ENCODE data around the gene PARM1.

PARM1 gene

GRCh38 chr4:74942251-74942917 lies 9.5 kb downstream of the PARM1 start:
- H3K27ac ChIP-seq = no peak overlapping the region
- TF ChIP-seq, protein P1, sequence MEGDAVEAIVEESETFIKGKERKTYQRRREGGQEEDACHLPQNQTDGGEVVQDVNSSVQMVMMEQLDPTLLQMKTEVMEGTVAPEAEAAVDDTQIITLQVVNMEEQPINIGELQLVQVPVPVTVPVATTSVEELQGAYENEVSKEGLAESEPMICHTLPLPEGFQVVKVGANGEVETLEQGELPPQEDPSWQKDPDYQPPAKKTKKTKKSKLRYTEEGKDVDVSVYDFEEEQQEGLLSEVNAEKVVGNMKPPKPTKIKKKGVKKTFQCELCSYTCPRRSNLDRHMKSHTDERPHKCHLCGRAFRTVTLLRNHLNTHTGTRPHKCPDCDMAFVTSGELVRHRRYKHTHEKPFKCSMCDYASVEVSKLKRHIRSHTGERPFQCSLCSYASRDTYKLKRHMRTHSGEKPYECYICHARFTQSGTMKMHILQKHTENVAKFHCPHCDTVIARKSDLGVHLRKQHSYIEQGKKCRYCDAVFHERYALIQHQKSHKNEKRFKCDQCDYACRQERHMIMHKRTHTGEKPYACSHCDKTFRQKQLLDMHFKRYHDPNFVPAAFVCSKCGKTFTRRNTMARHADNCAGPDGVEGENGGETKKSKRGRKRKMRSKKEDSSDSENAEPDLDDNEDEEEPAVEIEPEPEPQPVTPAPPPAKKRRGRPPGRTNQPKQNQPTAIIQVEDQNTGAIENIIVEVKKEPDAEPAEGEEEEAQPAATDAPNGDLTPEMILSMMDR (conservative IDR thresholded peaks at IDR 0.05) = no peak
- no peak for TF ChIP-seq ZFX (IDR thresholded peaks at IDR 0.05)

GRCh38 chr4:74942918-74943253 lies 10.0 kb downstream of the PARM1 start:
- no peak overlapping the region for H3K27ac ChIP-seq

GRCh38 chr4:74944354-74944793 lies 11.5 kb downstream of the PARM1 start:
- no peak for TF ChIP-seq ZFX (IDR thresholded peaks at IDR 0.05)
- TF ChIP-seq, protein P1 (conservative IDR thresholded peaks at IDR 0.05) = no peak
- H3K27ac ChIP-seq = no peak overlapping the region

More at GRCh38 chr4:74942918-74943253, 10.0 kb downstream of the PARM1 start:
- TF ChIP-seq ZFX (IDR thresholded peaks at IDR 0.05) = no peak
- TF ChIP-seq, protein P1 (conservative IDR thresholded peaks at IDR 0.05) = no peak

GRCh38 chr4:74946196-74946595 lies 13.3 kb downstream of the PARM1 start:
- TF ChIP-seq, protein P1 (conservative IDR thresholded peaks at IDR 0.05) = no peak
- TF ChIP-seq ZFX (IDR thresholded peaks at IDR 0.05) = no peak
- H3K27ac ChIP-seq = no peak overlapping the region

DNA sequence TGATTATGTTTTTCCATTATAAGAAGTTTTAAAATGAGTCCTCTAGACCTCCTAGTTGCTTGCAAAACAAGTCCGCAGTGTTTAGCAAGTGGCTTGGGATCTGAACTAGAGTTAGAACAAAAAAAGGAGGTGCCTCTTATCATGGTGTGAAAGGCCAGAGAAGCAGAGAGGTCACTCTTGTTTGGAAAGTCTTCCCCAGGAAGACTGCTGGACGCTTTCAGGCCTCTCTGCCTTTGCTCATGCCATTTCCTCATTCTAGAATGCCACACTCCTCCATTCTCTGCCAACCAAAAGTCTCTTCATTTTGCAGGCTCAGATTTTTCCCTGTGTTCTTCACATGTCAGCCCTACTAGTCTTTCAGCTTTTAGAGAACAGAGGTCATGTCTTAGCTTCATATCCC lies 14.9 kb downstream of the PARM1 start:
- no peak overlapping the region for H3K27ac ChIP-seq
- TF ChIP-seq ZFX (IDR thresholded peaks at IDR 0.05) = no peak
- TF ChIP-seq, protein P1 (conservative IDR thresholded peaks at IDR 0.05) = no peak

DNA sequence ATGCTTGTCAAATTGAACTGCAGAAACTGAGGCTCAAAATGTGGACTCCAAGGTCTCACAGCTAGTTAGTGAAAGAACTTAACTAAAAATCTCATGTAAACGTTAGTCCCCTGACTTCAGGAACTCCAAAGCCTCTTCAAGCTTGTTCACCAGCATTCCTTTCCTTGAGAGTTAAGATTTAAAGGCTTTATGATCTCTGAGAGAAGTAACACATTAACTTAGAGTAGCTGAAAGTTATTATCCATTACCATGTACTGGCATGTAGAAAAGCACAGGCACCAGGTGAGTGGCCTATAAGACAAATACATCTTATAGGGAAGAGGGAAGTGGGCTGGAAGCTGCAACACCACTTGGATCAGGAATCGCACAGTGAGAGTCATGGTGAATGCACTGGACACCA lies 15.3 kb downstream of the PARM1 start:
- TF ChIP-seq, protein P1 (conservative IDR thresholded peaks at IDR 0.05) = no peak
- TF ChIP-seq ZFX (IDR thresholded peaks at IDR 0.05) = no peak
- H3K27ac ChIP-seq = no peak overlapping the region

- no peak overlapping the region for H3K27ac ChIP-seq
- no peak for TF ChIP-seq ZFX (IDR thresholded peaks at IDR 0.05)
- TF ChIP-seq, protein P1 (conservative IDR thresholded peaks at IDR 0.05) = no peak
Observed at GRCh38 chr4:74950200-74950599, 17.3 kb downstream of the PARM1 start.
